HEK293T (cell line): ENCODE data around the gene ABLIM2.

Experiments used
- CTBP1 ChIP-seq: fragments of 450-650 bp; IDR thresholded peaks from 2 replicates; pipeline ENCODE4 v1.6.1; 2016; ENCODE audit warnings: borderline replicate concordance
- FOXA1 ChIP-seq: fragments of 450-650 bp; IDR thresholded peaks from 2 replicates; pipeline ENCODE4 v1.6.1; 2016; ENCODE audit warnings: mild to moderate bottlenecking
- FOXM1 ChIP-seq: fragments of 450-650 bp; IDR thresholded peaks from 2 replicates; pipeline ENCODE4 v1.6.1; 2017; ENCODE audit warnings: mild to moderate bottlenecking, borderline replicate concordance
- NFRKB ChIP-seq: fragments of 450-650 bp; IDR thresholded peaks from 2 replicates; pipeline ENCODE4 v1.6.1; 2016; ENCODE audit warnings: mild to moderate bottlenecking, moderate library complexity
- ZNF384 ChIP-seq: fragments of 450-650 bp; IDR thresholded peaks from 2 replicates; pipeline ENCODE4 v1.6.1; 2016
- TF ChIP-seq, protein P1 (sequence below): fragments of 450-650 bp; IDR thresholded peaks from 2 replicates; pipeline ENCODE4 v1.6.1; 2016

DNA sequence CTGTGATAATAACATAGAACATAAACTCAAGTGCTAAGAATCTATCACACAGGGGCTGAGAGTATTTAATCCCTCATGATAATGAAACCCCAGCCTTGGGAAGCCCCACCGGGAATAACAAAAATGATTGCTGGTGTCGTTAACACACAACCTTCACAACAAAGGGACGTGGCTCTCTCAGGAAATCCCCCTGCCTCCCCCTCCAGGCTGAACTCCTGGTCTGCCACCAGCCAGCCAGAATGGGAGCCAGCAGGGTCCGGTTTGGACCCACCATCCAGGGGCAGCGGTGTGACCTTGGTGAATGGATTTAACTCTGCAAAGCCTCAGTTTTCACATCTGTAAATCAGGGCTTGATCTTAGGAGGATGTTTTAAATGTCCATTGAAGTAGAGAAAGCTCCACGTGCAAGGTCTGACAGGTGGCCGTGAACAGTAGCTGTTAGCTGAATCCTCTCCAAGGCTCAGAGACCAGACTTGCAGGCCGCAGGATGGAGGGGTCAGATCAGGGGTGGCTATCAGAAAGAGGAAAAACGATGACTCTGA lies 46.5 kb downstream of the ABLIM2 start:
- TF ChIP-seq ZNF384: no peak
- TF ChIP-seq FOXM1: no peak
- TF ChIP-seq FOXA1: no peak
- no peak for TF ChIP-seq NFRKB
- TF ChIP-seq, protein P1, sequence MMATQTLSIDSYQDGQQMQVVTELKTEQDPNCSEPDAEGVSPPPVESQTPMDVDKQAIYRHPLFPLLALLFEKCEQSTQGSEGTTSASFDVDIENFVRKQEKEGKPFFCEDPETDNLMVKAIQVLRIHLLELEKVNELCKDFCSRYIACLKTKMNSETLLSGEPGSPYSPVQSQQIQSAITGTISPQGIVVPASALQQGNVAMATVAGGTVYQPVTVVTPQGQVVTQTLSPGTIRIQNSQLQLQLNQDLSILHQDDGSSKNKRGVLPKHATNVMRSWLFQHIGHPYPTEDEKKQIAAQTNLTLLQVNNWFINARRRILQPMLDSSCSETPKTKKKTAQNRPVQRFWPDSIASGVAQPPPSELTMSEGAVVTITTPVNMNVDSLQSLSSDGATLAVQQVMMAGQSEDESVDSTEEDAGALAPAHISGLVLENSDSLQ: no peak
- TF ChIP-seq CTBP1: no peak
